Measurements from ENCODE around the gene ATP8B3.

Gene ATP8B3

DNA sequence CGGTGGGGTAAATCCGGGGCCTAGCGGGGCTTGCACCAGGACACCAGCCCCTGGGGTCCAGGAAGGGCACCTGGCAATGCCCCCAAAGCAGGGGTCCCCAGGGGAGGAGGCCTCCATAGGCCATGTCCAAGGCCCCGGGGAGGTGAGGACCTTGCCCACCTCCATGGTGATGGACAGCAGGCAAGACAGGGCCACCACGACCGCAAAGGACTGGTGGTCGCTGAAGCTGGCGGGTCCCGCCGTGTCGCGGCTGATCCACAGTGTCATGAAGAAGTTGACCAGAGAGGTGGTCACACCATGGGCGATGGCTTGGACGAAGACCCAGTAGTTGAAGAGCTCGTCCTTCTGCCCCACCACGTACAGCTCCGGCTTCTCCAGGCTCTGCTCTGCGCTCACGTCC is 26.8 kb downstream of the ATP8B3 start:
- peaks cover 8% of the 10 kb centered on the region for H3K9me3 ChIP-seq (ENCODE audit: insufficient read depth, low read depth, low read length)
- no peaks in the 10 kb centered on the region for H3K36me3 ChIP-seq (ENCODE audit: insufficient read depth, low read length)
- WGBS, result 94% methylated on average over 19 of the region's 19 CpGs
- H3K27ac ChIP-seq (ENCODE audit: low read depth, low read length), result no peak overlapping the region
- H3K27me3 ChIP-seq (ENCODE audit: insufficient read depth, low read length), result peaks cover 35% of the 10 kb centered on the region
- H3K9ac ChIP-seq (ENCODE audit: low read depth, low read length), result no peak overlapping the region
- no peaks in the 10 kb centered on the region for H3K4me1 ChIP-seq (ENCODE audit: insufficient read depth, low read length)
- H3K4me3 ChIP-seq (ENCODE audit: low read length), result no peak overlapping the region

DNA sequence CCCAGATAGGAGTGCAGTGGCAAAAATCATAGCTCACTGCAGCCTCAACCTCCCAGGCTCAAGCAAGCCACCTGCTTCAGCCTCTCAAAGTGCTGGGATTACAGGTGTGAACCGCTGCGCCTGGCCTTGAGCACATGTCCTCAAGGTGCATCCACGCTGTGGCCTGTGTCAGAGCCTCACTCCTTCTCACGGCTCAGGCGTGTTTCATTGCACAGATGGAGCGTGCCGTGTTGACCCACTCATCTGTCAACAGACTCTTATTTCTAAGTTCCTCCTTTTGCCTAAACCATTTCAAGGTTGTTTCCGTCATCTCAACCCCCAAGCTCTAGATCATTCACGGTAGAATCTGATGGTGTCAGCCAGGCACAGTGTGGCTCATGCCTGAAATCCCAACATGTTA is 28.2 kb downstream of the ATP8B3 start:
- H3K9ac ChIP-seq (ENCODE audit: low read depth, low read length), result no peak overlapping the region
- no peaks in the 10 kb centered on the region for H3K4me1 ChIP-seq (ENCODE audit: insufficient read depth, low read length)
- no peak overlapping the region for H3K4me3 ChIP-seq (ENCODE audit: low read length)
- peaks cover 8% of the 10 kb centered on the region for H3K9me3 ChIP-seq (ENCODE audit: insufficient read depth, low read depth, low read length)
- H3K27ac ChIP-seq (ENCODE audit: low read depth, low read length), result no peak overlapping the region
- H3K36me3 ChIP-seq (ENCODE audit: insufficient read depth, low read length), result no peaks in the 10 kb centered on the region
- H3K27me3 ChIP-seq (ENCODE audit: insufficient read depth, low read length), result peaks cover 42% of the 10 kb centered on the region
- WGBS, result 83% methylated on average over 9 of the region's 9 CpGs

DNA sequence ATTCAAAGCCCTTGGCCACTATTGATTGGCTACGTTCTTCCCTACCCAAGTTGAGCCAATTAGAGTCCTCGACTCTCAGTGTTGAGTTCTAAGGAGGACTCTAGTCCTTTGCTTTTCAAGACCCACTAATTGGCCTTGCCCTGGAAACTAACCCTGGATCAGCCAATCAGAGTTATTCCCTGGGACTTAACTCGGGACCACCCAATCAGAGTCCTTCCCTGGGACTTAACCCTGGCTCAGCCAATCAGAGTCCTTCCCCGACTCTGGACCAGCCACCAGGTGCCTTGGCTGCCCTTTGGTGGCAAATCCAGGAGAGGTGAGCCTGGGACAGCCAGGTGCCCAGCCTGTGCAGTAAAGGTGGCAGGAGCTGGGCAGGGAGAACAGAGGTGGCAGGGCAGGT is 28.7 kb downstream of the ATP8B3 start:
- Histone ChIP-seq H3K4me1 (ENCODE audit: insufficient read depth, low read length) (no peaks in the 10 kb centered on the region), H3K9me3 (ENCODE audit: insufficient read depth, low read depth, low read length) (peaks cover 8% of the 10 kb centered on the region), H3K4me3 (ENCODE audit: low read length) (no peak overlapping the region), H3K36me3 (ENCODE audit: insufficient read depth, low read length) (no peaks in the 10 kb centered on the region), H3K27ac (ENCODE audit: low read depth, low read length) (no peak overlapping the region), H3K9ac (ENCODE audit: low read depth, low read length) (no peak overlapping the region), H3K27me3 (ENCODE audit: insufficient read depth, low read length) (peaks cover 43% of the 10 kb centered on the region)
- 87% methylated on average over 4 of the region's 4 CpGs for WGBS

DNA sequence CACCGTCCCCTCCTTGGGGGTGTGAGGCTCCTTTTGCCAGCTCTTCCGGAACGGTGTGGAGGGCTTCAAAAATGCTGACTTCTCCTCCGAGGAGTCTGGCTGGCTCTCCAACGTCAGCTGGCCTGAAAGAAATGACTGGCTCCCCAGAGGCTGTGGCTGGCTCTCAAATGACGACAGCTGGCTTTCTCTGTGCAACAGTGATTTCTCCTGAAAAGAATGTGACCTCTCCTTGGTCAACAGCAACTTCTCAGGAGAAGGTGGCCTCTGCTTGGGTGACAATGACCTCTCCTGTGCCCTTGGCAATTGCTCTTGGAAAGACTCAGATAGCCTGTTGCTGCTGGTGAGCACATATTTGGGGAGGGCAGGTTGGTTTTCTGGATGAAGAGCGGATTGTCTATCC is 29.6 kb downstream of the ATP8B3 start:
- H3K27me3 ChIP-seq (ENCODE audit: insufficient read depth, low read length), result peaks cover 48% of the 10 kb centered on the region
- no peaks in the 10 kb centered on the region for H3K4me1 ChIP-seq (ENCODE audit: insufficient read depth, low read length)
- no peak overlapping the region for H3K4me3 ChIP-seq (ENCODE audit: low read length)
- 84% methylated on average over 7 of the region's 7 CpGs for WGBS
- H3K9ac ChIP-seq (ENCODE audit: low read depth, low read length), result no peak overlapping the region
- H3K27ac ChIP-seq (ENCODE audit: low read depth, low read length), result no peak overlapping the region
- no peaks in the 10 kb centered on the region for H3K36me3 ChIP-seq (ENCODE audit: insufficient read depth, low read length)
- peaks cover 8% of the 10 kb centered on the region for H3K9me3 ChIP-seq (ENCODE audit: insufficient read depth, low read depth, low read length)

DNA sequence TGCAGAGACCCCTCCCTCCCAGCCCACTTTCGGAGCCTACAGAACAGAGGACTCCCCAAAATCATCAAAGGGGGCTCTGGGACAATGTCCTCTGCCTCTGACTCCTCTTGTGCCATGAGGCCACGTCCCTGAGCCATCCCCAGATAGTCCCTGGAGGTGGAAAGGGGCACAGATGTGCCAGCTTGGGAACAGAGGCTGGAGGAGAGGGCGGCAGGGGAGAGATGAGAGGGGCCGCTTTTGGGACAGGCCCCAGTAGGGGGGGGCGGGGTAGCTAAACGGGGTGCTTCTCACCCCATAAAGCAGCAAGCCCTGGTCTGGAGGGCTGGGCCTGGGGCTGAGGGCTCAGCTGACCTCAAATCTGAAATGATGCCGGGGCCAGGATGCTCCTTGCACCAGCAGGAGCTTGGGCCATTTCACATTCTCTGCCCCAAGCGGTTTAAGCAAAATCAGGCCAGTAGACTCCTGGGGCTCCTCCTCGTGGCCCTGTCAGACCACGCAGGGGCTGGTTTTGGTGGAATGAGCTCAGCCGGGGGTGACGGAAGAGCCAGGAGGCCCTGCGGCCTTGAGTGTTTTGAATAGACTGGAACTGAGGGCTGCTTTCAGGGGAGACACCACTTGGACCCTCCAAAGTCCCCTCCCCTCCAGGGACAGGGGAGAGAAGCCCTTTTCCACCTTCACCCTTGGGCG is 31.7 kb downstream of the ATP8B3 start:
- Histone ChIP-seq H3K36me3 (ENCODE audit: insufficient read depth, low read length) (no peaks in the 10 kb centered on the region), H3K27me3 (ENCODE audit: insufficient read depth, low read length) (peaks cover 69% of the 10 kb centered on the region), H3K4me3 (ENCODE audit: low read length) (no peak overlapping the region), H3K27ac (ENCODE audit: low read depth, low read length) (no peak overlapping the region), H3K9me3 (ENCODE audit: insufficient read depth, low read depth, low read length) (peaks cover 9% of the 10 kb centered on the region), H3K9ac (ENCODE audit: low read depth, low read length) (no peak overlapping the region), H3K4me1 (ENCODE audit: insufficient read depth, low read length) (no peaks in the 10 kb centered on the region)
- WGBS, result 60% methylated on average over 13 of the region's 14 CpGs

DNA sequence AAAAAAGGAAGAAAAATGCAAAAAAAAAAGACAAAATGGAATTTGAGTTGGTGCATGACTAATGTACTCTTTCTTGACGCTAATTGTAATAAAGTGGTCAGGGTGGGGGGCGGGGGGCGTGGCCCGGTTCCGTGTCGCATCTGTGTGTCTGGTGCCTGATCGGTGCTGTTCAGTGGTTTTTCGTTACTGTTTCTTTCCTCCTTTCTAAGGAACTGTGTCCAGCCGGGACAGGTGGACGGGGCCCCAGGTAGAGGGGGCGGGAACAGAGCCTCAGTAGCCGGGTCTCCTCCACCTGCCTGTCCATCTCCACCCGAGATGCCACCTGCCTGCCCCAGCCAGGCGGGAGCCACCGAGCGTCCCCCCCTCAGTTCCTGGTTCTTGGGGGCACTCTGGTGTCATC is 32.5 kb downstream of the ATP8B3 start:
- Histone ChIP-seq H3K27me3 (ENCODE audit: insufficient read depth, low read length) (peaks cover 77% of the 10 kb centered on the region), H3K36me3 (ENCODE audit: insufficient read depth, low read length) (no peaks in the 10 kb centered on the region), H3K4me3 (ENCODE audit: low read length) (no peak overlapping the region), H3K9ac (ENCODE audit: low read depth, low read length) (no peak overlapping the region), H3K9me3 (ENCODE audit: insufficient read depth, low read depth, low read length) (peaks cover 15% of the 10 kb centered on the region), H3K4me1 (ENCODE audit: insufficient read depth, low read length) (no peaks in the 10 kb centered on the region), H3K27ac (ENCODE audit: low read depth, low read length) (no peak overlapping the region)
- 42% methylated on average over 16 of the region's 16 CpGs for WGBS

DNA sequence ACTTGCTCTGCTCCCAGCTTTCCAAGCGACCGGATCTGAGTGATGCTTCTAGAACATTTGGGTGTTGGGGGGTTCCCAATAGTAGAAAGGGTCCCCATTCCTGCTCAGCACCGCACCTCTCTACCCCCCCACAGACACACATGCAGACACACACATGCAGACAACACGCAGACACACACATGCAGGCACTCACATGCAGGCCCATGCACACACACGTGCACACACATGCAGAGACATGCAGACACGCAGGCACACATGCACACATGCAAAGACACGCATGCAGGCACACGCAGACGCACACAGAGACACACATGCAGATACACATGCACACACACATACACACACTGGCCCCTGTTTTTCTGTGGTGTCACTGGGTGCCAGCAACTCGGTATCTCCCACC is 34.9 kb downstream of the ATP8B3 start:
- WGBS, result 57% methylated on average over 10 of the region's 10 CpGs
- peaks cover 90% of the 10 kb centered on the region for H3K27me3 ChIP-seq (ENCODE audit: insufficient read depth, low read length)

DNA sequence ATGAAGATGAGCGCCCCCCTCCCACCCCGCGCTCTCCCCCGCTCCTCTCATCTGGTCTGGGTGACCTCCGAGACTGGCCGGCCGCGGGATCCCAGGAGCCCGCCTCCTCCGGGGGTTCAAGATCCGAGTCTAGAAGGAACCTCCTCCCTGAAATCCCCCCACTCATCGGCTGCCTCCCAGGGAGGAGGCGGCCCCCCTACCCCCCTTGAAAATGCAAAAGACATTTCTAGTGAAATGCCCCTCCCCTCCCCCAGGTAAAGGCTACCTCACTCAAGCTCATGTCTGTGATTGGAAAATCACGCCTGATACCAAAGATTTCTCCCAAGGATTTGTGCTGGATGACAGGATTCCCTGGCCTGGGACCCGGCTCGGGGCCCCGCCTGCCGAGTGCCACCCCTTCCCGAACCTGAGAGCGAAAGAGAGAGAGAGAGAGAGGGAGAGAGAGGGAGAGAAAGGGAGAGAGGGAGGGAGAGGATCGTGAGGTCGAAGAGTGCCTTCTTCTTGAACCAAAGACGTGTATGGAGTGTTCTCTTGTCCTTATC is 35.4 kb downstream of the ATP8B3 start:
- WGBS, result 5% methylated on average over 23 of the region's 23 CpGs
- H3K9ac ChIP-seq (ENCODE audit: low read depth, low read length), result no peak overlapping the region
- H3K4me1 ChIP-seq (ENCODE audit: insufficient read depth, low read length), result no peaks in the 10 kb centered on the region
- no peaks in the 10 kb centered on the region for H3K36me3 ChIP-seq (ENCODE audit: insufficient read depth, low read length)
- H3K27ac ChIP-seq (ENCODE audit: low read depth, low read length), result no peak overlapping the region
- peak overlapping the region; percentile 30; the same call in 1 of the 2 replicates for H3K4me3 ChIP-seq (ENCODE audit: low read length)
- H3K9me3 ChIP-seq (ENCODE audit: insufficient read depth, low read depth, low read length), result peaks cover 9% of the 10 kb centered on the region; the same call in 1 of the 2 replicates
- H3K27me3 ChIP-seq (ENCODE audit: insufficient read depth, low read length), result peaks cover 88% of the 10 kb centered on the region

More for the DNA sequence above, 34.9 kb downstream of the ATP8B3 start:
- H3K4me1 ChIP-seq (ENCODE audit: insufficient read depth, low read length), result no peaks in the 10 kb centered on the region
- H3K36me3 ChIP-seq (ENCODE audit: insufficient read depth, low read length), result no peaks in the 10 kb centered on the region
- no peak overlapping the region for H3K27ac ChIP-seq (ENCODE audit: low read depth, low read length)
- H3K9me3 ChIP-seq (ENCODE audit: insufficient read depth, low read depth, low read length), result peaks cover 14% of the 10 kb centered on the region
- H3K9ac ChIP-seq (ENCODE audit: low read depth, low read length), result no peak overlapping the region
- H3K4me3 ChIP-seq (ENCODE audit: low read length), result no peak overlapping the region

DNA sequence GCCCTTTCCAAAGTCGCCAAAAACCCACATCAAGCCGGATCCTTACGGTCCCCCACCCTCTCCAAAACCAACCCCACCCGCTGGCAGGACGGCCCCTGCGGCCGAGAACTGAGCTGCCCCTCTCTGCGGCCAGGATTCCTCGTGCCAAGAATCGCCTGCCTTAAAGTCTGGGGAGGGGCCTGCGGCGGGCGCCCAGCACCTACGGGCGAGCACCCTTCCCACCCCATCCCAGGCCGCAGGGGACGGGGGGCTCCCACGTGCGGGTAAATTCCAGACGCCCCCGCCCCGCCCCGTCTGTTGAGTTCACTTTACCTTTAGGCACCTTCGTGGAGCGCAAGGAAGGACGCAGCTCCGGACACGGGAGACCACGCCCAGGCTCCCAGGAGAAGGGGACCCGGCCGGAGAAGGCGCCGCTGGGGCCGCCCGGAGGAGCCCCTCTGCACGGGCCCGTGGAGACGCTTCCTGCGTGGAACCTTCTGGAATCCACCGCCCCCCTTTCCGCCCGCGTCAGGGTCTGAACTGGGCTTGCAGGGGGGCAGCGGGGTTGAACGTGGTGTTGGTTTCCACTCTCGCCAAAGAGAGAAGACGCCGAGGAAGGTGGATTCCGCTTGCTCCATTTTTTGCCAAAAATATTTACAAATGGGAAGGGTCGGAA is 36.0 kb downstream of the ATP8B3 start:
- no peaks in the 10 kb centered on the region for H3K36me3 ChIP-seq (ENCODE audit: insufficient read depth, low read length)
- no peak overlapping the region for H3K27ac ChIP-seq (ENCODE audit: low read depth, low read length)
- WGBS, result 4% methylated on average over 50 of the region's 50 CpGs
- H3K4me1 ChIP-seq (ENCODE audit: insufficient read depth, low read length), result no peaks in the 10 kb centered on the region
- peaks cover 91% of the 10 kb centered on the region for H3K27me3 ChIP-seq (ENCODE audit: insufficient read depth, low read length)
- H3K4me3 ChIP-seq (ENCODE audit: low read length), result peak overlapping the region; percentile 30; the same call in 1 of the 2 replicates
- no peak overlapping the region for H3K9ac ChIP-seq (ENCODE audit: low read depth, low read length)
- H3K9me3 ChIP-seq (ENCODE audit: insufficient read depth, low read depth, low read length), result peaks cover 13% of the 10 kb centered on the region

DNA sequence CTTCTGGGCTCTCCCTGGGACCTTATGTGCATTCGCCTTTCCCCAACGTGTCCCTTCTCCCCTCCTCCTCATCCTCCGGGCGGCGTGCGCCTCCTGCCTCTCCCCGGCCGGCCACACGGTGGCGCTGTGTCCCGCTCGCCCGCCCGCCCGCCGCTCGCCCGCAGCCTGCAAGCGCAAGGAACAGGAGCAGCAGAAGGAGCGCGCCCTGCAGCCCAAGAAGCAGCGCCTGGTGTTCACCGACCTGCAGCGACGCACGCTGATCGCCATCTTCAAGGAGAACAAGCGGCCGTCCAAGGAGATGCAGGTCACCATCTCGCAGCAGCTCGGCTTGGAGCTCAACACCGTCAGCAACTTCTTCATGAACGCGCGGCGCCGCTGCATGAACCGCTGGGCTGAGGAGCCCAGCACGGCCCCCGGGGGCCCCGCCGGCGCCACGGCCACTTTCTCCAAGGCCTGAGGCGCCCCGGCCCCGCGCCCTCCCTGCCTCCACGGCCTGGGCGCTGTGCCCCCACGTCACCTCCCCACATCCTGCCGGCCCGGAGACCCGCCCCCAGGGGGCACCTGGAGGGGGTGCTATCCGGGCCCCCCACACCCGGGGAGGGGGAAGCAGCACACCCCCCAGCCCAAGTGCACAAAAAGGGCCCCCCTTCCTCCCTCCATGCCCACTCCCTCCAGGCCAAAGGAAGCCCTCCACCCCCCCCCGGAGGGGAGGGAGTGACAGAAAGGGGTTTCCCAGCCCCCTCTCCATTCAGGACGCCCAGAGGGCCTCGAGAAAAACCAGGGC is 36.9 kb downstream of the ATP8B3 start:
- no peaks in the 10 kb centered on the region for H3K36me3 ChIP-seq (ENCODE audit: insufficient read depth, low read length)
- peak overlapping the region; percentile 51 for H3K4me3 ChIP-seq (ENCODE audit: low read length)
- H3K27me3 ChIP-seq (ENCODE audit: insufficient read depth, low read length), result peaks cover 89% of the 10 kb centered on the region
- no peak overlapping the region for H3K27ac ChIP-seq (ENCODE audit: low read depth, low read length)
- no peak overlapping the region for H3K9ac ChIP-seq (ENCODE audit: low read depth, low read length)
- 4% methylated on average over 55 of the region's 59 CpGs for WGBS
- peaks cover 20% of the 10 kb centered on the region for H3K9me3 ChIP-seq (ENCODE audit: insufficient read depth, low read depth, low read length)
- no peaks in the 10 kb centered on the region for H3K4me1 ChIP-seq (ENCODE audit: insufficient read depth, low read length)

DNA sequence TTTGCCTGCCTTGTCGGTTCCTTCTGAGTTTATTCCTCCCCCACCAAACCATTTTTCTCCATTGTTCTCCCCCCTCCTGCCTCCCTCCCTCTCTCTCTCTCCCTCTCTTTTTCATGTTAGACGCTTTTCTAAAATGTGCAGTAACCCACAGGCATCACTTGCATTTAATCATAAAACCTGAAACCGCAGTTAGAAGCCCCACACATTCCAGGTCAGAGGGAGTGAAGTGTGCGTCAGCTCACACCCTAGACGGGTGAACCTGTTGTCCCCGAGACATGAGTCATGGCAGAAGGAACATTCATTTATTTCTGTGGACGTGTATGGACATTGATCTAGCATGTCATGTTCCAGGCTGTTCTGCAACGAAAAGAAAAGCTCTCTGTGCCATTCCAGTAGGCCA is 38.9 kb downstream of the ATP8B3 start:
- peaks cover 20% of the 10 kb centered on the region for H3K9me3 ChIP-seq (ENCODE audit: insufficient read depth, low read depth, low read length)
- no peaks in the 10 kb centered on the region for H3K4me1 ChIP-seq (ENCODE audit: insufficient read depth, low read length)
- peaks cover 89% of the 10 kb centered on the region for H3K27me3 ChIP-seq (ENCODE audit: insufficient read depth, low read length)
- H3K36me3 ChIP-seq (ENCODE audit: insufficient read depth, low read length), result no peaks in the 10 kb centered on the region
- WGBS, result 72% methylated on average over 8 of the region's 8 CpGs
- no peak overlapping the region for H3K27ac ChIP-seq (ENCODE audit: low read depth, low read length)
- no peak overlapping the region for H3K9ac ChIP-seq (ENCODE audit: low read depth, low read length)
- no peak overlapping the region for H3K4me3 ChIP-seq (ENCODE audit: low read length)
